ENCODE measurements around the gene HERC4. TPM values are rescaled to one million over a fixed set of nuclear protein-coding genes. Genes with fewer than 3 reads are reported as not detected.

Gene HERC4
- total and polyA plus RNA-seq, 9 of the 15 experiments (the other 6 are each of a cell fraction or from before 2014, with no cell fraction given), result 12.5 to 33.5 (median 22.8) TPM

DNA sequence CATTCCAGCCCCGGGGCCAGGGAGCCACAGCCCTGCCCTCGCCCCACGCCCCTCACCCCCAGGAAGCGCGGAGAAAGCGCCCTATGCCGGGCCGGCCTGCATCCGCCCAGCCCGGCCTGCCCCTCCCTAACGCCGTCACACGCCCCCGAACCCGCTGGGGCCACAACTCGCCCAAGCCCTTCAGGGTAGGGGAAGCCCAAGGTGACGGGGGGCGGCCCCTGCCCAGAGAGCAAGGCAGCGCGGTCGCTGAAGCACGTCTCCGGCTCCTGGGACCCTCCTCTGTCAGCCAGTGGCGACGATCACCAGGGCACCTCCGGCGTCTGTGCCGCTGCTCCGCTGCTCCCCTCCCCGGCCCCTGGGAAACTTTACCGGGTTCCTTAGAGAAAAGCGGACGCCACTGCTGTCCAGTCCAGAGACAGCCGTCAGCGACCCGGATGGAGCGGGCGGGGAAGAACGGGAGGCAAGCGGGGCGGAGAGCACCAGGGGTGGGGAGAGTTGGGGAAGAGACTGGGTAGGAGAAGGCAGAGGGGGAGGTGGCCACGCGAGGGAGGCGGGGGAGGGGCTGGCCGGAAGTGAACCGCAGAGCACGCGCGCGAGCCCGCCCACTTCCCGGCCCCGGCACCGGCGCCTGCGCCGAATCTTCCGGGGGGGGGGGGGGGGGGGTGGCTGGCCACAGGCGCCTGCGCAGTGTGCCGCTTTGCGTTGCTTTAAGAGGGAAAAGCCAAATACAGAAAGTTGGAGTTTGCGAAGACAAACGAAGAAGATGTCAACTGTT, at the start of gene HERC4 (continued):
- TF ChIP-seq, protein P1, sequence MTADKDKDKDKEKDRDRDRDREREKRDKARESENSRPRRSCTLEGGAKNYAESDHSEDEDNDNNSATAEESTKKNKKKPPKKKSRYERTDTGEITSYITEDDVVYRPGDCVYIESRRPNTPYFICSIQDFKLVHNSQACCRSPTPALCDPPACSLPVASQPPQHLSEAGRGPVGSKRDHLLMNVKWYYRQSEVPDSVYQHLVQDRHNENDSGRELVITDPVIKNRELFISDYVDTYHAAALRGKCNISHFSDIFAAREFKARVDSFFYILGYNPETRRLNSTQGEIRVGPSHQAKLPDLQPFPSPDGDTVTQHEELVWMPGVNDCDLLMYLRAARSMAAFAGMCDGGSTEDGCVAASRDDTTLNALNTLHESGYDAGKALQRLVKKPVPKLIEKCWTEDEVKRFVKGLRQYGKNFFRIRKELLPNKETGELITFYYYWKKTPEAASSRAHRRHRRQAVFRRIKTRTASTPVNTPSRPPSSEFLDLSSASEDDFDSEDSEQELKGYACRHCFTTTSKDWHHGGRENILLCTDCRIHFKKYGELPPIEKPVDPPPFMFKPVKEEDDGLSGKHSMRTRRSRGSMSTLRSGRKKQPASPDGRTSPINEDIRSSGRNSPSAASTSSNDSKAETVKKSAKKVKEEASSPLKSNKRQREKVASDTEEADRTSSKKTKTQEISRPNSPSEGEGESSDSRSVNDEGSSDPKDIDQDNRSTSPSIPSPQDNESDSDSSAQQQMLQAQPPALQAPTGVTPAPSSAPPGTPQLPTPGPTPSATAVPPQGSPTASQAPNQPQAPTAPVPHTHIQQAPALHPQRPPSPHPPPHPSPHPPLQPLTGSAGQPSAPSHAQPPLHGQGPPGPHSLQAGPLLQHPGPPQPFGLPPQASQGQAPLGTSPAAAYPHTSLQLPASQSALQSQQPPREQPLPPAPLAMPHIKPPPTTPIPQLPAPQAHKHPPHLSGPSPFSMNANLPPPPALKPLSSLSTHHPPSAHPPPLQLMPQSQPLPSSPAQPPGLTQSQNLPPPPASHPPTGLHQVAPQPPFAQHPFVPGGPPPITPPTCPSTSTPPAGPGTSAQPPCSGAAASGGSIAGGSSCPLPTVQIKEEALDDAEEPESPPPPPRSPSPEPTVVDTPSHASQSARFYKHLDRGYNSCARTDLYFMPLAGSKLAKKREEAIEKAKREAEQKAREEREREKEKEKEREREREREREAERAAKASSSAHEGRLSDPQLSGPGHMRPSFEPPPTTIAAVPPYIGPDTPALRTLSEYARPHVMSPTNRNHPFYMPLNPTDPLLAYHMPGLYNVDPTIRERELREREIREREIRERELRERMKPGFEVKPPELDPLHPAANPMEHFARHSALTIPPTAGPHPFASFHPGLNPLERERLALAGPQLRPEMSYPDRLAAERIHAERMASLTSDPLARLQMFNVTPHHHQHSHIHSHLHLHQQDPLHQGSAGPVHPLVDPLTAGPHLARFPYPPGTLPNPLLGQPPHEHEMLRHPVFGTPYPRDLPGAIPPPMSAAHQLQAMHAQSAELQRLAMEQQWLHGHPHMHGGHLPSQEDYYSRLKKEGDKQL (CRISPR knock-in tag; IDR thresholded peaks at IDR 0.05; ENCODE audit: borderline replicate concordance), result no peak
- peak in 2 of 3 experiments; percentile 28 to 43 for TF ChIP-seq YY1 (IDR thresholded peaks at IDR 0.05; ENCODE audit: borderline replicate concordance in 1 of 3, control insufficient read depth in 1 of 3, extremely low read depth in 1 of 3, insufficient read depth in 3 of 3, insufficient read length in 1 of 3, insufficient replicate concordance in 2 of 3, low read depth in 1 of 3, low read length in 2 of 3)
- no peak for TF ChIP-seq SMAD2 (IDR thresholded peaks at IDR 0.05; ENCODE audit: low read depth, low read length)
- TF ChIP-seq, protein P2, sequence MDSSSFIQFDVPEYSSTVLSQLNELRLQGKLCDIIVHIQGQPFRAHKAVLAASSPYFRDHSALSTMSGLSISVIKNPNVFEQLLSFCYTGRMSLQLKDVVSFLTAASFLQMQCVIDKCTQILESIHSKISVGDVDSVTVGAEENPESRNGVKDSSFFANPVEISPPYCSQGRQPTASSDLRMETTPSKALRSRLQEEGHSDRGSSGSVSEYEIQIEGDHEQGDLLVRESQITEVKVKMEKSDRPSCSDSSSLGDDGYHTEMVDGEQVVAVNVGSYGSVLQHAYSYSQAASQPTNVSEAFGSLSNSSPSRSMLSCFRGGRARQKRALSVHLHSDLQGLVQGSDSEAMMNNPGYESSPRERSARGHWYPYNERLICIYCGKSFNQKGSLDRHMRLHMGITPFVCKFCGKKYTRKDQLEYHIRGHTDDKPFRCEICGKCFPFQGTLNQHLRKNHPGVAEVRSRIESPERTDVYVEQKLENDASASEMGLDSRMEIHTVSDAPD (CRISPR knock-in tag; IDR thresholded peaks at IDR 0.05), result no peak
- TF ChIP-seq NFYB (IDR thresholded peaks at IDR 0.05; ENCODE audit: extremely low read depth, insufficient read length), result no peak
- no peak for TF ChIP-seq MXI1 (IDR thresholded peaks at IDR 0.05; ENCODE audit: low read depth, low read length)
- TF ChIP-seq ZNF778 (CRISPR knock-in tag; IDR thresholded peaks at IDR 0.05), result no peak
- TF ChIP-seq EP400 (IDR thresholded peaks at IDR 0.05), result peak; percentile 82
- 0 out of 2 replicates have a peak, but pooled peaks have one; percentile 30 for TF ChIP-seq NR2C1 (IDR thresholded peaks at IDR 0.05)
- TF ChIP-seq NR2C1 (tag; IDR thresholded peaks at IDR 0.05), result peak; percentile 59; the same call in 1 of the 2 replicates
- no peak for TF ChIP-seq ZNF444 (CRISPR knock-in tag; IDR thresholded peaks at IDR 0.05)
- TF ChIP-seq U2AF2 (optimal IDR thresholded peaks at IDR 0.05; ENCODE audit: low read depth, low read length), result no peak
- TF ChIP-seq KLF10 (CRISPR knock-in tag; IDR thresholded peaks at IDR 0.05), result no peak
- peak in 1 of 2 experiments; percentile 65; a peak in 2 of 4 replicates for TF ChIP-seq TRIM24 (IDR thresholded peaks at IDR 0.05)
- TF ChIP-seq CREB3L1 (IDR thresholded peaks at IDR 0.05; ENCODE audit: borderline replicate concordance, low read depth), result 0 out of 2 replicates have a peak, but pooled peaks have one; percentile 43
- TF ChIP-seq SP1 (CRISPR knock-in tag; IDR thresholded peaks at IDR 0.05), result peak; percentile 70
- TF ChIP-seq, protein P3, sequence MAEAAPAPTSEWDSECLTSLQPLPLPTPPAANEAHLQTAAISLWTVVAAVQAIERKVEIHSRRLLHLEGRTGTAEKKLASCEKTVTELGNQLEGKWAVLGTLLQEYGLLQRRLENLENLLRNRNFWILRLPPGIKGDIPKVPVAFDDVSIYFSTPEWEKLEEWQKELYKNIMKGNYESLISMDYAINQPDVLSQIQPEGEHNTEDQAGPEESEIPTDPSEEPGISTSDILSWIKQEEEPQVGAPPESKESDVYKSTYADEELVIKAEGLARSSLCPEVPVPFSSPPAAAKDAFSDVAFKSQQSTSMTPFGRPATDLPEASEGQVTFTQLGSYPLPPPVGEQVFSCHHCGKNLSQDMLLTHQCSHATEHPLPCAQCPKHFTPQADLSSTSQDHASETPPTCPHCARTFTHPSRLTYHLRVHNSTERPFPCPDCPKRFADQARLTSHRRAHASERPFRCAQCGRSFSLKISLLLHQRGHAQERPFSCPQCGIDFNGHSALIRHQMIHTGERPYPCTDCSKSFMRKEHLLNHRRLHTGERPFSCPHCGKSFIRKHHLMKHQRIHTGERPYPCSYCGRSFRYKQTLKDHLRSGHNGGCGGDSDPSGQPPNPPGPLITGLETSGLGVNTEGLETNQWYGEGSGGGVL (CRISPR knock-in tag; IDR thresholded peaks at IDR 0.05), result no peak
